HG02610 (cell line): ENCODE measurements around the gene TPSAB1.
"Not testable (repeated sequence)": the region's sequence is repeated elsewhere in the genome, so short reads cannot be mapped to it uniquely, and the experiment has no call there.

Source experiments
- ATAC-seq: cut with Tn5 transposase; IDR thresholded peaks from one replicate; pipeline ENCODE4 v1.9.1; 2021; ENCODE audit warnings: mild to moderate bottlenecking, moderate library complexity; ENCODE audit not compliant: unreplicated experiment

The TPSAB1 gene

GRCh38 chr16:1244881-1245280 is 4.4 kb downstream of the TPSAB1 start:
- no peak for ATAC-seq

- no peak for ATAC-seq
Measured at GRCh38 chr16:1245452-1246020, 5.0 kb downstream of the TPSAB1 start.

GRCh38 chr16:1247903-1248537 is 7.5 kb downstream of the TPSAB1 start:
- not testable (repeated sequence) for ATAC-seq

GRCh38 chr16:1249031-1249755 is 8.7 kb downstream of the TPSAB1 start:
- not testable (repeated sequence) for ATAC-seq

GRCh38 chr16:1253701-1254364 is 13.3 kb downstream of the TPSAB1 start:
- ATAC-seq, result not testable (repeated sequence)

GRCh38 chr16:1254821-1255220 is 14.3 kb downstream of the TPSAB1 start:
- not testable (repeated sequence) for ATAC-seq

- ATAC-seq, result not testable (repeated sequence)
Measured at GRCh38 chr16:1255276-1256122, 15.0 kb downstream of the TPSAB1 start, which contains the start of gene TPSD1. Gene TPSD1, plus strand, starts transcription at chr16:1256069. Its CDS starts 212 bp downstream, at chr16:1256281.

- not testable (repeated sequence) for ATAC-seq
Measured at GRCh38 chr16:1256296-1256873, 15.9 kb downstream of the TPSAB1 start.

GRCh38 chr16:1256874-1257322 is 16.4 kb downstream of the TPSAB1 start:
- no peak for ATAC-seq

GRCh38 chr16:1257561-1258224 is 17.2 kb downstream of the TPSAB1 start:
- no peak for ATAC-seq

GRCh38 chr16:1258225-1258600 is 17.7 kb downstream of the TPSAB1 start:
- no peak for ATAC-seq

- no peak for ATAC-seq
Measured at GRCh38 chr16:1258906-1259759, 18.6 kb downstream of the TPSAB1 start.

GRCh38 chr16:1259760-1260068 is 19.2 kb downstream of the TPSAB1 start:
- no peak for ATAC-seq

- no peak for ATAC-seq
Measured at GRCh38 chr16:1260101-1260680, 19.7 kb downstream of the TPSAB1 start.

- ATAC-seq, result no peak
Measured at GRCh38 chr16:1261131-1261892, 20.8 kb downstream of the TPSAB1 start.

GRCh38 chr16:1262210-1262845 is 21.8 kb downstream of the TPSAB1 start:
- ATAC-seq, result no peak

- no peak for ATAC-seq
Measured at GRCh38 chr16:1262846-1263221, 22.3 kb downstream of the TPSAB1 start.
